Colon (tissue), 2 donors: Measurements from ENCODE around the gene RNLS.

Source experiments
- FAIRE-seq: peaks from 2 replicates; lab custom pipeline; 2012; peaks lifted over from hg19 to GRCh38; lab: Jason Lieb, UNC
- donor health status: control.
- donor health status: control.

The RNLS gene

DNA sequence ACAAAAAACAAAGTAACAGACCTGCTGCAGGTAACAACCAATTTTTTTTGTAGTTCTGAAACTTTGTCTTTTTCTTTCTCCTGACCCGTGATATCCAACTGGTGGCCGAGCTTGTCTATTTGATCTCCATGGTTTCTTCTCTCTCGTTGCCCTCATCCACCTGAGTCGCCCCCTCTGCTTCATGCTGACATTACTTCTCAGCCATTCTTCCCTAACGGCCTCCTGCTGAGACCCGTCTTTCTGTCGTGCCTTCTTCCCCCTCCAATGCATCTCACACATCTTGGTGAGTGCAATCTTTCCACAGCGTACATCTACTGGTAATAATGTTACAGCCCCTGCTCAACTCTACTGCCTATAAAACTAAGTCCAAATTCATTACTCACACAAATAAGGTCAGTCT lies 352.9 kb downstream of the RNLS start:
- FAIRE-seq, result no peak

DNA sequence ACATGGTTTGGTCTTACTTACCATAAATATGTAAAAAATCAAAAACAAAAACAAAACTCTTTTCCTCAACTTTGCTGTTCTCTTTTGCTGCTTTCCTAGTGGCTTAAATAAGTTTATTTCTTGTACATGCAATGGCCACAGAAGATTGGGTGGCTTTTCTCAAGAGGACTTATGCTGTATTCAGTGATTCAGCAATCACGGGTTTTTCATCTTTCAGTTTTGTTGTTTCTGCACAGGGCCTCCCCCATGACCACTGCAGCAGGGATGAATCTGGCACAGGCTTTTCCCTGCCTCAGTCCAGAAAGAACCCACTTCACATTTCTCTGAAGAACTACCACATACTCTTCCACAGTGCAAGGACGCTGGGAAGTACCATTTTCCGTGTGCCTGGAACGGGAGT lies 355.0 kb downstream of the RNLS start:
- no peak for FAIRE-seq

DNA sequence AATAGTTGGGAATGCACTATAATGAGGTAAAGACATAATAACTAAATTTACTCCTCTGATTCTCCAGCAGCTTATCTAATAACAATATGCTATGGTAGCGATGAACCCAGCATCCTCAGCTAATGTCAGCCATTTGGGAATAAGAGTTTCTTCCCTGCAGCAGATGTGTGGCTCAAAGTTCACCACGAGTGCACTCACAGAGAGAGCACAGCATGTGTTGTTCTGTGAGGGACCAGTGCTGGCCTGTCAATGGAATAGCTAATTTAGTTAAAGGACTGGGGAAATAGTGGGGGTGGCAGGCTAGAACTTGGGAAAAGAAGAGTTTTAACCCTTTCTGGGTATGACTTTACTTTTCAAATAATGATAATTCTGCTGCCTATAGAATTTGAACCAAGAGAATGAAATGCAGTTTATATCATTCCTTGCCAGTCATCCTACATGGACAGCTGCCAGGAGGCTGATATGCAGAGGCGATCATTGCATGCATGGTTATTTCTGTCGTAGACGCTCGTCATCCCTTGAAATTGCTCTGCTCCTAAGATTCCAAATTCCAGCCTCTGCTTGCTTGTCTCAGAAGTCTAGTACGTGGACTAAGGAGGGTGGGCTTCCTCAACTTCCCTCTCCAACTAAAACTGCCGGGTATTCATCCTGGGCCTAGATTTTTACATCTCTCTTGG lies 355.6 kb downstream of the RNLS start:
- FAIRE-seq, result no peak

DNA sequence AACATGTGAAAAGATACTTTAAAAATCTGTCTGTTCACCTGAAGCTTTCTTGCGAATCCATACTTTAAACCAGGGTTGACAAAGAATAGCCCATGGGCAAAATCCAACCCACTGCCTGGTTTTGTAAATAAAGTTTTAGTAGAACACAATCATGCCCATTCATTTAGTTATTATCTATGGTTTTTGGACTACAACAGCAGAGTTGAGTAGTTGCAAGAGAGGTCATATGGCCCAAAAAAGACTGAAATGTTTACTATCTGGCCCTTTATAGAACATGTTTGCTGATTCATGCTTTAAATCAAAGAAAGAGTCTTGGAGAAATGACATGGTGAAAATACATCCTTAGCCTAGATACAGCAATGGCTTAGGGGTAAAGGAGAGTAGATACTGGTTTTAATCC lies 356.2 kb downstream of the RNLS start:
- FAIRE-seq, result no peak

- no peak for FAIRE-seq
Measured at GRCh38 chr10:88226071-88226659, 357.0 kb downstream of the RNLS start.
